Stimulated activated CD8-positive, alpha-beta memory T cell treated with anti-CD3 and anti-CD28 coated beads, Interleukin-12 subunit alpha, Interleukin-12 subunit beta, amount 100 ng/mL, for 1 hour (primary cell): Measurements from ENCODE around the gene PLEKHA7.
"Not testable (repeated sequence)": the region's sequence is repeated elsewhere in the genome, so short reads cannot be mapped to it uniquely, and the experiment has no call there.

Source experiments
- DNase-seq: peaks from one replicate; pipeline ENCODE4 v3.0.0-alpha.2; 2020; ENCODE audit warnings: low read depth

The PLEKHA7 gene

GRCh38 chr11:17014321-17014832, at the start of gene PLEKHA7:
Gene PLEKHA7, minus strand, starts transcription at chr11:17014414. Its CDS starts 13 bp downstream, at chr11:17014401.
- DNase-seq: no peak

- no peak for DNase-seq
Measured at GRCh38 chr11:17063171-17064002, 49.2 kb upstream of the PLEKHA7 start.

GRCh38 chr11:17051146-17051545, 36.9 kb upstream of the PLEKHA7 start:
- DNase-seq: not testable (repeated sequence)

- not testable (repeated sequence) for DNase-seq
Measured at GRCh38 chr11:17048491-17048890, 34.3 kb upstream of the PLEKHA7 start.

GRCh38 chr11:17046690-17047089, 32.5 kb upstream of the PLEKHA7 start:
- no peak for DNase-seq

- no peak for DNase-seq
Measured at GRCh38 chr11:17036666-17037658, 22.7 kb upstream of the PLEKHA7 start.

- DNase-seq: not testable (repeated sequence)
Measured at GRCh38 chr11:17034027-17034426, 19.8 kb upstream of the PLEKHA7 start.

- no peak for DNase-seq
Measured at GRCh38 chr11:17026487-17027082, 12.4 kb upstream of the PLEKHA7 start.

GRCh38 chr11:17024924-17025323, 10.7 kb upstream of the PLEKHA7 start:
- no peak for DNase-seq

GRCh38 chr11:17021511-17021910, 7.3 kb upstream of the PLEKHA7 start:
- DNase-seq: no peak

GRCh38 chr11:17020831-17021230, 6.6 kb upstream of the PLEKHA7 start:
- DNase-seq: no peak

- no peak for DNase-seq
Measured at GRCh38 chr11:17019232-17019631, 5.0 kb upstream of the PLEKHA7 start.

- DNase-seq: no peak
Measured at GRCh38 chr11:17015627-17016126, 1.5 kb upstream of the PLEKHA7 start.

GRCh38 chr11:17014833-17015626, 816 bp upstream of the PLEKHA7 start:
- no peak for DNase-seq

GRCh38 chr11:17013548-17014320, 480 bp downstream of the PLEKHA7 start:
- no peak for DNase-seq

- DNase-seq: no peak
Measured at GRCh38 chr11:17012712-17013547, 1.3 kb downstream of the PLEKHA7 start.

- DNase-seq: no peak
Measured at GRCh38 chr11:17012179-17012578, 2.0 kb downstream of the PLEKHA7 start.

GRCh38 chr11:17010851-17011420, 3.3 kb downstream of the PLEKHA7 start:
- no peak for DNase-seq

GRCh38 chr11:17008099-17008498, 6.1 kb downstream of the PLEKHA7 start:
- DNase-seq: no peak
